ENCODE measurements around the gene GPR45.

The GPR45 gene

GRCh38 chr2:105255979-105256378 lies 14.4 kb downstream of the GPR45 start:
- no peak for DNase-seq

- no peak for DNase-seq
These were observed 15.0 kb downstream of the GPR45 start for GRCh38 chr2:105256431-105257047.

- DNase-seq: no peak
These were observed 16.4 kb downstream of the GPR45 start for GRCh38 chr2:105257981-105258380.

GRCh38 chr2:105258835-105259350 lies 17.4 kb downstream of the GPR45 start:
- DNase-seq: no peak

- DNase-seq: no peak
These were observed 19.5 kb downstream of the GPR45 start for GRCh38 chr2:105261061-105261460.

GRCh38 chr2:105262651-105263091 lies 21.1 kb downstream of the GPR45 start:
- no peak for DNase-seq

- no peak for DNase-seq
These were observed 27.9 kb downstream of the GPR45 start for GRCh38 chr2:105269426-105269825.

GRCh38 chr2:105271393-105272045 lies 30.0 kb downstream of the GPR45 start:
- DNase-seq: no peak

GRCh38 chr2:105272176-105272575 lies 30.6 kb downstream of the GPR45 start:
- DNase-seq: no peak

GRCh38 chr2:105274046-105274445 lies 32.5 kb downstream of the GPR45 start:
- DNase-seq: no peak

- DNase-seq: no peak
These were observed 37.1 kb downstream of the GPR45 start for GRCh38 chr2:105278654-105279053.

- no peak for DNase-seq
These were observed 37.6 kb downstream of the GPR45 start for GRCh38 chr2:105279126-105279525.

GRCh38 chr2:105280281-105280680 lies 38.7 kb downstream of the GPR45 start:
- DNase-seq: no peak

GRCh38 chr2:105283532-105283931 lies 42.0 kb downstream of the GPR45 start:
- DNase-seq: no peak

GRCh38 chr2:105287692-105288091 lies 46.1 kb downstream of the GPR45 start:
- peak; percentile 6 for DNase-seq

- DNase-seq: no peak
These were observed 46.6 kb downstream of the GPR45 start for GRCh38 chr2:105288133-105288532.

GRCh38 chr2:105290981-105291660 lies 49.6 kb downstream of the GPR45 start:
- DNase-seq: no peak

- DNase-seq: no peak
These were observed 50.4 kb downstream of the GPR45 start for GRCh38 chr2:105291981-105292380.
